Smooth muscle cell of the brain vasculature (primary cell): ENCODE measurements around the gene DPP4.

Experiments
- DNase-seq: peaks from one replicate; pipeline ENCODE4 v3.0.0-alpha.2; 2012; ENCODE audit warnings: low read depth, low spot score

DPP4 gene

GRCh38 chr2:162021516-162022058 is 52.4 kb downstream of the DPP4 start:
- DNase-seq = no peak

- DNase-seq = no peak
These were observed 55.5 kb downstream of the DPP4 start for GRCh38 chr2:162018530-162018929.

GRCh38 chr2:162017233-162017632 is 56.8 kb downstream of the DPP4 start:
- DNase-seq = no peak

GRCh38 chr2:162016080-162016479 is 57.9 kb downstream of the DPP4 start:
- DNase-seq = no peak

- DNase-seq = no peak
These were observed 59.3 kb downstream of the DPP4 start for GRCh38 chr2:162014751-162015150.

- DNase-seq = no peak
These were observed 60.2 kb downstream of the DPP4 start for GRCh38 chr2:162013514-162014475.

GRCh38 chr2:162012565-162013058 is 61.4 kb downstream of the DPP4 start:
- DNase-seq = no peak

GRCh38 chr2:162011706-162012564 is 62.1 kb downstream of the DPP4 start:
- DNase-seq = no peak

GRCh38 chr2:162009543-162009942 is 64.5 kb downstream of the DPP4 start:
- DNase-seq = no peak

GRCh38 chr2:162007447-162008040 is 66.5 kb downstream of the DPP4 start:
- DNase-seq = no peak

- DNase-seq = no peak
These were observed 67.7 kb downstream of the DPP4 start for GRCh38 chr2:162006337-162006736.

GRCh38 chr2:162004031-162004430 is 70.0 kb downstream of the DPP4 start:
- no peak for DNase-seq

GRCh38 chr2:162002623-162003235 is 71.3 kb downstream of the DPP4 start:
- DNase-seq = no peak

- no peak for DNase-seq
These were observed 73.6 kb downstream of the DPP4 start for GRCh38 chr2:162000431-162000830.

GRCh38 chr2:161999321-161999720 is 74.7 kb downstream of the DPP4 start:
- no peak for DNase-seq

- DNase-seq = no peak
These were observed 75.2 kb downstream of the DPP4 start for GRCh38 chr2:161998857-161999256.

GRCh38 chr2:161997916-161998471 is 76.0 kb downstream of the DPP4 start:
- DNase-seq = no peak

GRCh38 chr2:161995553-161996016 is 78.4 kb downstream of the DPP4 start:
- no peak for DNase-seq

- DNase-seq = no peak
These were observed 79.1 kb downstream of the DPP4 start for GRCh38 chr2:161994761-161995520.

GRCh38 chr2:161992531-161992930 is 81.5 kb downstream of the DPP4 start:
- DNase-seq = no peak
